GM12891 (cell line): ENCODE results near the gene CRB1.

Source experiments
- POLR2A ChIP-seq: IDR thresholded peaks from 2 replicates; pipeline ENCODE4 v1.6.1; 2011; ENCODE audit warnings: low read depth, low read length, control low read depth
- POLR2AphosphoS5 ChIP-seq: IDR thresholded peaks from 2 replicates; pipeline ENCODE4 v1.6.1; 2011; ENCODE audit warnings: low read depth, low read length, control low read depth
- TAF1 ChIP-seq: IDR thresholded peaks from 2 replicates; pipeline ENCODE4 v1.6.1; 2011; ENCODE audit warnings: low read depth, low read length, control low read depth

GRCh38 chr1:197321811-197322210 lies 53.8 kb downstream of the CRB1 start:
- TF ChIP-seq TAF1 (no peak), POLR2A (no peak), POLR2AphosphoS5 (no peak)
